HEK293T (cell line): ENCODE results near the gene PLA2G2D.
"Not testable (repeated sequence)": the region's sequence is repeated elsewhere in the genome, so short reads cannot be mapped to it uniquely, and the experiment has no call there.

Experiments used
- CTCF ChIA-PET: fragments of 350-600 bp; formaldehyde crosslinking; extraction: SDS; loops from one replicate; lab custom pipeline; 2021; ENCODE audit warnings: antibody characterized with exemption, inconsistent platforms; lab: Yijun Ruan, JAX
- POLR2A ChIA-PET: fragments of 350-600 bp; formaldehyde crosslinking; extraction: SDS; loops from one replicate; lab custom pipeline; 2020; ENCODE audit warnings: antibody characterized with exemption, inconsistent platforms; lab: Yijun Ruan, JAX
- DNase-seq: peaks from one replicate; pipeline ENCODE4 v3.0.0; 2012; ENCODE audit warnings: mixed read lengths; ENCODE audit errors: extremely low spot score
- ARNT ChIP-seq: fragments of 450-650 bp; IDR thresholded peaks from 2 replicates; pipeline ENCODE4 v1.6.1; 2017; ENCODE audit warnings: mild to moderate bottlenecking
- BHLHE40 ChIP-seq: fragments of 450-650 bp; IDR thresholded peaks from 2 replicates; pipeline ENCODE4 v1.6.1; 2016; ENCODE audit warnings: mild to moderate bottlenecking, moderate library complexity, borderline replicate concordance
- CTBP1 ChIP-seq: fragments of 450-650 bp; IDR thresholded peaks from 2 replicates; pipeline ENCODE4 v1.6.1; 2016; ENCODE audit warnings: borderline replicate concordance
- ELF4 ChIP-seq: fragments of 450-650 bp; IDR thresholded peaks from 2 replicates; pipeline ENCODE4 v1.6.1; 2017; ENCODE audit warnings: antibody characterized with exemption
- FOXA1 ChIP-seq: fragments of 450-650 bp; IDR thresholded peaks from 2 replicates; pipeline ENCODE4 v1.6.1; 2016; ENCODE audit warnings: mild to moderate bottlenecking
- FOXK2 ChIP-seq: fragments of 450-650 bp; IDR thresholded peaks from 2 replicates; pipeline ENCODE4 v1.6.1; 2016; ENCODE audit warnings: mild to moderate bottlenecking
- FOXM1 ChIP-seq: fragments of 450-650 bp; IDR thresholded peaks from 2 replicates; pipeline ENCODE4 v1.6.1; 2017; ENCODE audit warnings: mild to moderate bottlenecking, borderline replicate concordance
- HDGF ChIP-seq: fragments of 450-650 bp; IDR thresholded peaks from 2 replicates; pipeline ENCODE4 v1.6.1; 2017; ENCODE audit warnings: antibody characterized with exemption, borderline replicate concordance
- L3MBTL2 ChIP-seq: fragments of 450-650 bp; conservative IDR thresholded peaks from 2 replicates; pipeline ENCODE4 v1.6.1; 2016; ENCODE audit warnings: mild to moderate bottlenecking
- LEF1 ChIP-seq: fragments of 450-650 bp; IDR thresholded peaks from 2 replicates; pipeline ENCODE4 v1.6.1; 2017; ENCODE audit warnings: mild to moderate bottlenecking, borderline replicate concordance
- NFRKB ChIP-seq: fragments of 450-650 bp; IDR thresholded peaks from 2 replicates; pipeline ENCODE4 v1.6.1; 2016; ENCODE audit warnings: mild to moderate bottlenecking, moderate library complexity
- SP1 ChIP-seq: fragments of 450-650 bp; IDR thresholded peaks from 2 replicates; pipeline ENCODE4 v1.6.1; 2017
- SUZ12 ChIP-seq: fragments of 450-650 bp; IDR thresholded peaks from 2 replicates; pipeline ENCODE4 v1.6.1; 2016; ENCODE audit warnings: mild to moderate bottlenecking
- TARDBP ChIP-seq: fragments of 450-650 bp; IDR thresholded peaks from 2 replicates; pipeline ENCODE4 v1.6.1; 2016
- ZNF384 ChIP-seq: fragments of 450-650 bp; IDR thresholded peaks from 2 replicates; pipeline ENCODE4 v1.6.1; 2016
- TF ChIP-seq, protein P1 (sequence below): fragments of 450-650 bp; IDR thresholded peaks from 2 replicates; pipeline ENCODE4 v1.6.1; 2016

The PLA2G2D gene

DNA sequence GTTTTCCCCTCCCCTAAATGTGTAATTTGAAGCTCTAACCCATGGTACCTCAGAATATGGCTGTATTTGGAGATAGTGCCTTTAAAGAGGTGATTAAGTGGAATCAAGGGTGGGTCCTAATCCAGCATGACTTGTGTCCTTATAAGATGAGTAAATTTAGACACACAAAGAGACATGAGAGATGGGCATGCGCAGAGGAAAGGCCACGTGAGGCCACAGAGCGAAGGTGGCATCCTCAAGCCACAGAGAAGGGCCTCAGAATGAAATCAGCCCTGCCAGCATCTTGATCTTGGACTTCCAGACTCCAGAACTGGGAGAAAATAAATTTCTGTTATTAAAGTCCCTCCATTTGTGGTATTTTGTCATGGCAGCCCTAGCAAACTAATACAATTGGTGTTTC lies 16.9 kb upstream of the PLA2G2D start:
- TF ChIP-seq ZNF384 (no peak), L3MBTL2 (no peak)
- ChIA-PET POLR2A (no interaction called here), CTCF (no interaction called here)
- no peak for DNase-seq

DNA sequence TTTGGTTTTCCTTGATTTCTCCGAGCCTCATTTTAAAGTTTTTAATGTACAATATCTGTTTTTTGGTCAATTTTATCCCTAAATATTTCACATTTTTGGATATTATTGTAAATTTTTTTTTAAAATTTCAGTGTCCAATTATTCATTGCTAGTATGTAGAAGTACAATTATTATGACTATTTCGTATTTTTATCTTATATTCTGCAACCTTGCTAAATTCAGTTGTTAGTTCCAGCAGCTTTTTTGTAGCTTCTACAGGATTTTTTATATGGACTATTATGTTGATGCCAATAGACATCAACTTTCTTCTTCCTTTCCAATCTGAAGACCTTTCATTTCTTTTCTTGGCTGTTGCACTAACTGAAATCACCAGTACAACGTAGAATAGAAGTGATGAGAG lies 15.7 kb upstream of the PLA2G2D start:
- DNase-seq = no peak
- TF ChIP-seq TARDBP (no peak), NFRKB (no peak), SUZ12 (no peak), BHLHE40 (no peak), ZNF384 (no peak), FOXK2 (no peak), FOXM1 (no peak), ARNT (no peak), LEF1 (no peak), SP1 (no peak), HDGF (no peak), FOXA1 (no peak), ELF4 (no peak), CTBP1 (no peak)
- TF ChIP-seq, protein P1, sequence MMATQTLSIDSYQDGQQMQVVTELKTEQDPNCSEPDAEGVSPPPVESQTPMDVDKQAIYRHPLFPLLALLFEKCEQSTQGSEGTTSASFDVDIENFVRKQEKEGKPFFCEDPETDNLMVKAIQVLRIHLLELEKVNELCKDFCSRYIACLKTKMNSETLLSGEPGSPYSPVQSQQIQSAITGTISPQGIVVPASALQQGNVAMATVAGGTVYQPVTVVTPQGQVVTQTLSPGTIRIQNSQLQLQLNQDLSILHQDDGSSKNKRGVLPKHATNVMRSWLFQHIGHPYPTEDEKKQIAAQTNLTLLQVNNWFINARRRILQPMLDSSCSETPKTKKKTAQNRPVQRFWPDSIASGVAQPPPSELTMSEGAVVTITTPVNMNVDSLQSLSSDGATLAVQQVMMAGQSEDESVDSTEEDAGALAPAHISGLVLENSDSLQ = no peak
- ChIA-PET POLR2A (no interaction called here), CTCF (no interaction called here)

DNA sequence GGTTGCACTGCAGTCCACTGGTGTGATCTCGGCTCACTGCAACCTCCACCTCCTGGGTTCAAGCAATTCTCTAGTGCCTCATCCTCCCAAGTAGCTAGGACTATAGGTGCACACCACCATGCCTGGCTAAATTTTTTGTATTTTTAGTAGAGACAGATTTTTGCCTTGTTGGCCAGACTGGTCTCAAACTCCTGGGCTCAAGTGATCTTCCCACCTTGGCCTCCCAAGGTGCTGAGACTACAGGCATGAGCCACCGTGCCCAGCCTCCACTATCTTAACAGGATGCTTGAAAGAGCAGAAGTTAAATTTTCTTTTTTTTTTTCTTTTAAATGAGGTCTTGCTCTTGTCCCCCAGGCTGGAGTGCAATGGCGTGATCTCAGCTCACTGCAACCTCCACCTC lies 11.2 kb upstream of the PLA2G2D start:
- CTCF ChIA-PET, DNase-seq, POLR2A ChIA-PET: not testable (repeated sequence)

DNA sequence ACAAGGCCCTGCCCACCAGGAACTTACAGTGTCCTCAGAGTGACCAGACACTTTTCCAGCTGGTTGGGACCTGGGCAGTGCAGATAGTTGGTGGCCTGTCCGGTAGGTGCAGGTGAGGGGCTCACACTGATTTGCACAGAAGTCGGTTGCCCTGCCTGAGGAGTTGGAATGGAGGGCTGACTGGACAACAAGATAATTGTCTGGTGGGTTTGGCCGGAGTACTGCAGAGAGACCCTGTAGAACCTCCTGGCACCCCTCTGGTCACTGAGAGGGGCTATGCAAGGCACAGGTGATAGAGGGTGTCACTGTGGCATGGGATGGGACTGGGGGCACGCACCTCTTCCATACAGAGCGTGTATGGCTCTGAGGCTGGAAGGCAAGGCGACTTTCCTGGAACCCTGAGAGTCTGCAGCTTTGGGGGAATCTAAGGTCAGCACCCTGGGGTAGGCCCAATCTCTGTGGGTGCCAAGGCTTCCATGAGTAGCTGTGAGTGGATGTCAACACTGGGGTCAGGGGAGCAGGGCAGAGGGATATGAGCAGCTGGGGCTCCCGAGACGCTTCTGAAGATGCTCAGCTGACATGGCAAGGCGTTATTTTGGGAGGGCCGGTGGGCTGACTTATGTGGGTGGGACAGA lies 7.6 kb upstream of the PLA2G2D start:
- DNase-seq = no peak
- CTCF ChIA-PET = no interaction called here
- no peak for TF ChIP-seq TARDBP
- TF ChIP-seq HDGF = no peak
- no peak for TF ChIP-seq ARNT
- no peak for TF ChIP-seq NFRKB
- no peak for TF ChIP-seq SP1
- TF ChIP-seq FOXM1 = no peak
- TF ChIP-seq CTBP1 = no peak
- TF ChIP-seq LEF1 = no peak
- POLR2A ChIA-PET = no interaction called here

DNA sequence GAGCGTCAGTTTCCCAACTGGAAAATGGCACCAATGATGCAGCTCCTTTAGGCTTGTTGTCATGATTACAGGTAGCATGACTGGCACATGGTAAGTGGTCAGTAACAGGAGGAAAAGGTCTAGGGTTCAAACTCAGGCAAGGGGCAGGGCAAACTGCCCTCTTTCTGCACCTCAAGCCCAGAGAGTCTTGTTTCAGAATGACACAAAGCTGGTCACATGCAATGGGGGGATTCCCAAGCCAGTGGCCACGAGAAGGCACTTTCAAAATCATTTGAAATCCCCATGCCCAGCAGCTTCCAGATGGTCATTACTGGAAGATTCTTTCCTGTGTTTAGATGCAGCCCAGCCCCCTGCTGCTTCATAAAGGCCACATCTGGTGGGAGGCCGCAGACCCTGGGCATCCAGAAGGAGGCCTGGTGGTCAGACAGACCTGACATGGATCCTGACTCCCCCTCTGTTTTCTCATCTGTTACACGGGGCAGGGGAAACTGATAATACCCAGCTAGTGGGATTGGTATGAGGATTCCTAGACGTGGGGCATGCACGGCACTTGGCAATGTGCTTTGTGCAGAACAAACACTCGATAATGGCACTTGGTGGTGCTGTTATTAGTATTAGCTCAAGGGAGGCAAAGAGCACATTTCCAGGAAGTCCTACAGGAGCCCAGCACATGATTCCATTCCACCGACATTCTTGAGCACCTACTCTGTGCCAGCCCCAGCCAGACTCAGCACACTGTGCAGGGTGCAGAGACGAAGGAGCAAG lies 6.9 kb upstream of the PLA2G2D start:
- no peak for DNase-seq
- POLR2A ChIA-PET = no interaction called here
- CTCF ChIA-PET = interaction anchor here (0.9 kb wide), 1 partner anchor 154 kb away, joined by 3 read pairs; no protein-coding TSS in a partner anchor
- no peak for TF ChIP-seq ELF4
- no peak for TF ChIP-seq FOXA1
- TF ChIP-seq LEF1 = no peak
- TF ChIP-seq NFRKB = no peak
- TF ChIP-seq CTBP1 = no peak
- no peak for TF ChIP-seq HDGF
- TF ChIP-seq ARNT = no peak
- TF ChIP-seq L3MBTL2 = no peak
- TF ChIP-seq TARDBP = no peak
- no peak for TF ChIP-seq FOXM1
- TF ChIP-seq BHLHE40 = no peak
- no peak for TF ChIP-seq FOXK2
- TF ChIP-seq SP1 = no peak
- TF ChIP-seq, protein P1 = no peak

DNA sequence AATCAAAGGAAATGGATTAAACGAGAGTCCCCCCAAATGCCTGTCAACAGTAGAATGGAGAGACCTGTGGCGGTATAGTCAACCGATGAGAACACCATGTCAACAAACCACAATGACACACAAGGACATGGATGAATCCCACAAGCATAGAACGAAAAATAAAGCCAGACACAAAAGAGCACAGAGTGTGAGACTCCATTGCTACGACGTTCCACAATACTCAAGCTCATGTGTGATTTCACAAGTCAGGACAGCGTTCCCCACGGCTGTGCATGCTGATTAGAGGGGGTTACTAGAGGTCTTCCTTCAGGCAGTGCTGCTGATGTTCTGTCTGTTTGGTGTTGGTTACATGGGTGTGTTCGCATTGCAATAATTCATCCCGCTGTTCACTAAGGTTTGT lies 5.8 kb upstream of the PLA2G2D start:
- CTCF ChIA-PET = interaction anchor here (0.5 to 0.9 kb wide), 2 partner anchors 21 to 153 kb away, joined by 3 to 6 read pairs; no protein-coding TSS in a partner anchor
- POLR2A ChIA-PET = no interaction called here
- DNase-seq = no peak
- TF ChIP-seq FOXA1 (no peak), SP1 (no peak), CTBP1 (no peak), ARNT (no peak), TARDBP (no peak), ZNF384 (no peak), NFRKB (no peak), BHLHE40 (no peak), FOXM1 (no peak), SUZ12 (no peak), LEF1 (no peak), HDGF (no peak), L3MBTL2 (no peak), ELF4 (no peak)
- TF ChIP-seq, protein P1 = no peak
